ENCODE measurements around the gene SLC47A2.

SLC47A2 gene

DNA sequence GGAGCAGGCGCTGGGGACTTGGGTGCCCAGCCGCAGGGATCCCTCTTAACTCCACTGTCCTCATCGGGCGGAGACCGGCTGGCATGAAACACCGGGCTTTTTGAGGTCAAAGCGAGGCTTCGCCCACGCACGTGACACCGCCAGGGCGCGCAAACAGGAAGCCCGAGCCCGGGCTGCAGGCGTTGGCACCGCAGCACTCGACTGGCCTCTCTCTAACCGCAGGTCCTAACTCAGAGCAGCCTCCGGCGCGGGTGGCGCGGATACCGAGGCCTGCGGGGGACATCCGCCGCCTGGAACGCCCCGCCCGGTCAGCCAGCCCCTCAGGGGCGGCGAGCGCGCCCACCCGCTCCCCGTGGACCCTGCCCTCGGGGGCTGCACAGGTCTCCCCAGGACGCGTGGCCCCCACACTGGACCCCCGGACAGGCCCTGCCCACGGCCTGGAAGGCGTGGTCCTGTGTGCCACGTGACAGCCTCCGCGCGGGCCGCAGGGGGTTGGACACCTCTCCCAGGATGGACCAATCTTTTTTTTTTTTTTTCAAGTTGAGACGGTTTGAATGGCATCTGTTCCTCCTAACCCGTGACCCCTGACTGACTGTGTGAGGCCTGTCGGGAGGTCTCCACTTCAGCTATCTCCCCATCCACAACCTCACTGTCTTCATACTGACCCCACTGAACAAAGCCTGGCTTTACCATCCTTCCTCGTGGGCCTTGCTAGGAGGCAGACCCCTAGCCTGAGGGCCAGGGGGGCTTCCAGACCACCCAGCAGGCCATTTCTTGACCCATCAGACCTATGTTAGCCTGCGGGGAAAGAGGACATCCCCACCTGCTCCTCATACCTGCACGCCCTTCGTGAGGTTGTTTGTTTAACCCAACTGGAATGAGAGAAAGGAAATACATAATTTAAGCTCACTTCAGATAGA lies 8.4 kb upstream of the SLC47A2 start:
- no peak overlapping the region for H3K4me3 ChIP-seq (ENCODE audit: low read length, poor library complexity, severe bottlenecking)

GRCh38 chr17:19723964-19724363 lies 7.6 kb upstream of the SLC47A2 start:
- no peaks in the 10 kb centered on the region for H4K20me1 ChIP-seq (ENCODE audit: insufficient read depth, low read length, poor library complexity, severe bottlenecking)
- no peak overlapping the region for H3K4me3 ChIP-seq (ENCODE audit: low read length, poor library complexity, severe bottlenecking)
- no peak overlapping the region for H3K9ac ChIP-seq (ENCODE audit: low read depth, low read length, poor library complexity, severe bottlenecking)
- no peaks in the 10 kb centered on the region for H3K9me3 ChIP-seq (ENCODE audit: insufficient read depth, low read depth, low read length)
- H3K36me3 ChIP-seq (ENCODE audit: insufficient read depth, low read length) = no peaks in the 10 kb centered on the region
- no peak overlapping the region for H2AFZ ChIP-seq (ENCODE audit: low read length)
- no peaks in the 10 kb centered on the region for H3K9me2 ChIP-seq (replicated peaks; ENCODE audit: low read depth, low read length)
- H3K27me3 ChIP-seq (ENCODE audit: insufficient read depth, low read length, poor library complexity, severe bottlenecking) = no peaks in the 10 kb centered on the region
- no peak overlapping the region for H3K4me2 ChIP-seq (ENCODE audit: low read depth, low read length, poor library complexity, severe bottlenecking)
- H3K79me2 ChIP-seq (ENCODE audit: insufficient read depth, low read length) = no peaks in the 10 kb centered on the region
- no peaks in the 10 kb centered on the region for H3F3A ChIP-seq (ENCODE audit: low read depth)
- no peaks in the 10 kb centered on the region for H3K4me1 ChIP-seq (ENCODE audit: insufficient read depth, low read length, poor library complexity, severe bottlenecking)
- TF ChIP-seq, protein P1, sequence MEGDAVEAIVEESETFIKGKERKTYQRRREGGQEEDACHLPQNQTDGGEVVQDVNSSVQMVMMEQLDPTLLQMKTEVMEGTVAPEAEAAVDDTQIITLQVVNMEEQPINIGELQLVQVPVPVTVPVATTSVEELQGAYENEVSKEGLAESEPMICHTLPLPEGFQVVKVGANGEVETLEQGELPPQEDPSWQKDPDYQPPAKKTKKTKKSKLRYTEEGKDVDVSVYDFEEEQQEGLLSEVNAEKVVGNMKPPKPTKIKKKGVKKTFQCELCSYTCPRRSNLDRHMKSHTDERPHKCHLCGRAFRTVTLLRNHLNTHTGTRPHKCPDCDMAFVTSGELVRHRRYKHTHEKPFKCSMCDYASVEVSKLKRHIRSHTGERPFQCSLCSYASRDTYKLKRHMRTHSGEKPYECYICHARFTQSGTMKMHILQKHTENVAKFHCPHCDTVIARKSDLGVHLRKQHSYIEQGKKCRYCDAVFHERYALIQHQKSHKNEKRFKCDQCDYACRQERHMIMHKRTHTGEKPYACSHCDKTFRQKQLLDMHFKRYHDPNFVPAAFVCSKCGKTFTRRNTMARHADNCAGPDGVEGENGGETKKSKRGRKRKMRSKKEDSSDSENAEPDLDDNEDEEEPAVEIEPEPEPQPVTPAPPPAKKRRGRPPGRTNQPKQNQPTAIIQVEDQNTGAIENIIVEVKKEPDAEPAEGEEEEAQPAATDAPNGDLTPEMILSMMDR (conservative IDR thresholded peaks at IDR 0.05; ENCODE audit: low read length) = no peak

More for the DNA sequence above, 8.4 kb upstream of the SLC47A2 start:
- Histone ChIP-seq H3K36me3 (ENCODE audit: insufficient read depth, low read length) (no peaks in the 10 kb centered on the region), H4K20me1 (ENCODE audit: insufficient read depth, low read length, poor library complexity, severe bottlenecking) (no peaks in the 10 kb centered on the region), H3F3A (ENCODE audit: low read depth) (no peaks in the 10 kb centered on the region), H3K4me1 (ENCODE audit: insufficient read depth, low read length, poor library complexity, severe bottlenecking) (no peaks in the 10 kb centered on the region), H3K4me2 (ENCODE audit: low read depth, low read length, poor library complexity, severe bottlenecking) (no peak overlapping the region), H3K27me3 (ENCODE audit: insufficient read depth, low read length, poor library complexity, severe bottlenecking) (no peaks in the 10 kb centered on the region), H3K9me3 (ENCODE audit: insufficient read depth, low read depth, low read length) (no peaks in the 10 kb centered on the region), H3K79me2 (ENCODE audit: insufficient read depth, low read length) (no peaks in the 10 kb centered on the region), H3K9ac (ENCODE audit: low read depth, low read length, poor library complexity, severe bottlenecking) (no peak overlapping the region), H2AFZ (ENCODE audit: low read length) (no peak overlapping the region), H3K9me2 (replicated peaks; ENCODE audit: low read depth, low read length) (no peaks in the 10 kb centered on the region)
- no peak for TF ChIP-seq EZH2phosphoT487 (IDR thresholded peaks at IDR 0.05; ENCODE audit: borderline replicate concordance)
- TF ChIP-seq, protein P1 (conservative IDR thresholded peaks at IDR 0.05; ENCODE audit: low read length) = no peak

DNA sequence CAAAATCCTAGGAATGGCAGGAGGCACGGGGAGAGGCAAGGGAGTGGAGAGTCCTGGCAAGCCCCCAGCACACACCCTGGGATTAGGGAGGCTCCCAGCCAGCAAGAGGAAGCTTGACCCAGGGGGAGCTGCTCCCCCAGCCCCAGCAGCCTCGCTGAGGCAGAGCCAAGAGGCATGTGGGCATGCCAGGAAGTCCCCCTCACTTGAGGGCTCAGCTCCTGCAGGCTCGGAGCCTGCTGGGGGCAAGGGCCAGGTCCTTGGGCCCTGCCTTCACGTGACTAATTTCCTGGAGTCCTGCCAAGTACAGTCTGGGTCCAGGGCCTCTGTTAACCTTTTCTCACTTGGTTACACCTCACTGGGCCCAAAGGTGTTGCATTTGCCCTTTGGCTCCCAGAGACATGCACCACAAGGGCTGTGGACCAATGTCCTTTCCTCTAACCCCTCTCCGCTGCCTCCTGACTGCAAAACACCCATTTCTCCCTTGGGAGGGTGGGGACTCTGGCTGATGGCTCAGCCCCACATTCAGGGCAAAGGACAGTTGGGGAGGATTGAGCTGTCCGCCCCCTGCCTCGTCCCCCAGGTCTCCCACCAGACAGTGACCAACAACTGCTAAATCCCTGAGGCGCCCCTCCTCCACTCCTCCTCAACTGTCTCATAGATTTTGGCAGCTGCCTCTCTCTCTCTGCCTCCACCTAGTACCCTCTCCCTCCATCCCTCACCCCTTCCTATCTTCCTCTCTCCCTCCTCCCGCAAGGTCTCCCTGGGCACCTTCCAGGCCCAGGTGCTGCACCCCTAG lies 4.4 kb upstream of the SLC47A2 start:
- no peaks in the 10 kb centered on the region for H3F3A ChIP-seq (ENCODE audit: low read depth)
- TF ChIP-seq, protein P1 (conservative IDR thresholded peaks at IDR 0.05; ENCODE audit: low read length) = no peak
- no peak for TF ChIP-seq EZH2phosphoT487 (IDR thresholded peaks at IDR 0.05; ENCODE audit: borderline replicate concordance)
- no peaks in the 10 kb centered on the region for H3K9me3 ChIP-seq (ENCODE audit: insufficient read depth, low read depth, low read length)
- no peak overlapping the region for H2AFZ ChIP-seq (ENCODE audit: low read length)
- no peak overlapping the region for H3K4me2 ChIP-seq (ENCODE audit: low read depth, low read length, poor library complexity, severe bottlenecking)
- H3K36me3 ChIP-seq (ENCODE audit: insufficient read depth, low read length) = no peaks in the 10 kb centered on the region
- no peaks in the 10 kb centered on the region for H3K27me3 ChIP-seq (ENCODE audit: insufficient read depth, low read length, poor library complexity, severe bottlenecking)
- H4K20me1 ChIP-seq (ENCODE audit: insufficient read depth, low read length, poor library complexity, severe bottlenecking) = no peaks in the 10 kb centered on the region
- no peak overlapping the region for H3K9ac ChIP-seq (ENCODE audit: low read depth, low read length, poor library complexity, severe bottlenecking)
- H3K79me2 ChIP-seq (ENCODE audit: insufficient read depth, low read length) = no peaks in the 10 kb centered on the region
- H3K4me1 ChIP-seq (ENCODE audit: insufficient read depth, low read length, poor library complexity, severe bottlenecking) = no peaks in the 10 kb centered on the region
- no peak overlapping the region for H3K4me3 ChIP-seq (ENCODE audit: low read length, poor library complexity, severe bottlenecking)
- H3K9me2 ChIP-seq (replicated peaks; ENCODE audit: low read depth, low read length) = no peaks in the 10 kb centered on the region

Data from Loucy (cell line).